DND-41 (cell line): ENCODE data around the gene RBM19.

Experiments used
- CTCF ChIP-seq: IDR thresholded peaks from 2 replicates; pipeline ENCODE4 v1.5.1; 2012; ENCODE audit warnings: borderline replicate concordance, low read length, moderate library complexity, mild to moderate bottlenecking; ENCODE audit not compliant: poor library complexity, severe bottlenecking; ENCODE audit errors: extremely low read depth
- EZH2 ChIP-seq: IDR thresholded peaks from 3 replicates; pipeline ENCODE4 v1.6.1; 2012; ENCODE audit warnings: borderline replicate concordance, low read depth, mild to moderate bottlenecking, moderate library complexity, low read length, inconsistent platforms; ENCODE audit not compliant: severe bottlenecking

- TF ChIP-seq CTCF (peak; percentile 6), EZH2 (no peak)
Measured at GRCh38 chr12:113978080-113978479, 12.0 kb upstream of the RBM19 start.
